CD14-positive monocyte (primary cell): Measurements from ENCODE around the gene IFT122. TPM values are rescaled to one million over a fixed set of nuclear protein-coding genes. Genes with fewer than 3 reads are reported as not detected.

Experiments
- DNase-seq, 3 donors: peaks; one replicate each; pipeline ENCODE4 v3.0.0-alpha.2; 2011 to 2022
- H2AFZ ChIP-seq: 2 replicates; pipeline ENCODE4 v1.6.0; 2012; ENCODE audit warnings: mild to moderate bottlenecking, low read depth, low read length, inconsistent platforms; ENCODE audit not compliant: insufficient read depth, poor library complexity, severe bottlenecking
- H3K27ac ChIP-seq, 2 donors: 1 replicate in 1 of 2; 2 replicates in 1 of 2; pipeline ENCODE4 v1.5.1; 2012 to 2013; ENCODE audit warnings: low read length in 2 of 2, control low read depth in 1 of 2, inconsistent platforms in 1 of 2, low read depth in 1 of 2, mild to moderate bottlenecking in 1 of 2
- H3K27me3 ChIP-seq, 2 donors: one replicate each; pipeline versions ENCODE4 v1.6.0 to v1.6.1; 2011 to 2013; ENCODE audit warnings: low read length in 2 of 2; ENCODE audit not compliant: control insufficient read depth in 2 of 2, insufficient read depth in 2 of 2
- H3K36me3 ChIP-seq, 2 donors: replicated peaks in 1 of 2; 1 replicate in 1 of 2; 2 replicates in 1 of 2; pipeline versions ENCODE4 v1.5.1 to v1.6.1; 2012 to 2013; ENCODE audit warnings: low read length in 2 of 2, control low read depth in 1 of 2, inconsistent platforms in 1 of 2, mild to moderate bottlenecking in 1 of 2; ENCODE audit not compliant: insufficient read depth in 2 of 2, control insufficient read depth in 1 of 2
- H3K4me1 ChIP-seq, 2 donors: 1 replicate in 1 of 2; 2 replicates in 1 of 2; pipeline versions ENCODE4 v1.5.1 to v1.6.1; 2012 to 2013; ENCODE audit warnings: low read length in 2 of 2, control low read depth in 1 of 2, inconsistent platforms in 1 of 2, mild to moderate bottlenecking in 1 of 2, moderate library complexity in 1 of 2; ENCODE audit not compliant: insufficient read depth in 2 of 2, control insufficient read depth in 1 of 2
- H3K4me2 ChIP-seq: replicated peaks from 2 replicates; pipeline ENCODE3; 2012; ENCODE audit warnings: low read length, moderate library complexity, mild to moderate bottlenecking; ENCODE audit not compliant: poor library complexity, severe bottlenecking; ENCODE audit errors: extremely low read depth
- H3K4me3 ChIP-seq, 3 experiments: fragments of 200-600 bp in 1 of 3; sonication (generic) in 1 of 3; replicated peaks in 1 of 3; 1 replicate in 2 of 3; 2 replicates in 1 of 3; pipeline ENCODE4 v1.5.1; 2011 to 2013; ENCODE audit warnings: low read length in 3 of 3, mild to moderate bottlenecking in 3 of 3, control low read depth in 2 of 3, low read depth in 2 of 3, inconsistent platforms in 1 of 3, moderate library complexity in 1 of 3
- H3K79me2 ChIP-seq: 2 replicates; pipeline ENCODE4 v1.6.0; 2012; ENCODE audit warnings: mild to moderate bottlenecking, control low read depth, inconsistent platforms, low read length, moderate library complexity; ENCODE audit not compliant: insufficient read depth
- H3K9ac ChIP-seq: 2 replicates; pipeline ENCODE4 v1.6.0; 2017; ENCODE audit warnings: low read length, mild to moderate bottlenecking; ENCODE audit not compliant: insufficient read depth, poor library complexity, severe bottlenecking
- H3K9me3 ChIP-seq, 2 donors: replicated peaks in 1 of 2; 1 replicate in 1 of 2; 2 replicates in 1 of 2; pipeline versions ENCODE4 v1.5.1 to v1.6.1; 2012 to 2013; ENCODE audit warnings: low read length in 2 of 2, control low read depth in 1 of 2; ENCODE audit not compliant: control insufficient read depth in 1 of 2, insufficient read depth in 1 of 2
- H4K20me1 ChIP-seq: 2 replicates; pipeline ENCODE4 v1.6.0; 2012; ENCODE audit warnings: mild to moderate bottlenecking, low read length, control low read depth, moderate library complexity; ENCODE audit not compliant: insufficient read depth
- H3K27ac Mint-ChIP-seq, 7 donors: one replicate each; pipeline ENCODE4 v1.8.0; 2020; ENCODE audit warnings: mild to moderate bottlenecking in 7 of 7, mixed read lengths in 7 of 7, moderate library complexity in 6 of 7, inconsistent platforms in 2 of 7
- H3K27me3 Mint-ChIP-seq, 3 donors: one replicate each; pipeline ENCODE4 v1.8.0; 2021 to 2022; ENCODE audit warnings: low read depth in 3 of 3, mild to moderate bottlenecking in 3 of 3, mixed read lengths in 3 of 3, moderate library complexity in 3 of 3, inconsistent platforms in 1 of 3
- H3K36me3 Mint-ChIP-seq, 2 donors: one replicate each; pipeline ENCODE4 v1.8.0; 2020; ENCODE audit warnings: mixed read lengths in 2 of 2, inconsistent platforms in 1 of 2, mild to moderate bottlenecking in 1 of 2
- H3K4me1 Mint-ChIP-seq: one replicate; pipeline ENCODE4 v1.8.0; 2020; ENCODE audit warnings: mild to moderate bottlenecking, mixed read lengths
- H3K4me3 Mint-ChIP-seq, 2 donors: one replicate each; pipeline ENCODE4 v1.8.0; 2020; ENCODE audit warnings: mild to moderate bottlenecking in 2 of 2, mixed read lengths in 2 of 2, moderate library complexity in 1 of 2
- H3K9me3 Mint-ChIP-seq, 7 donors: one replicate each; pipeline ENCODE4 v1.8.0; 2020 to 2022; ENCODE audit warnings: mixed read lengths in 7 of 7, mild to moderate bottlenecking in 6 of 7, moderate library complexity in 6 of 7, inconsistent platforms in 2 of 7
- WGBS: methylation state at CpG from one replicate; pipeline ENCODE4 v1.1.5; 2013; ENCODE audit warnings: missing lambda C conversion rate; ENCODE audit not compliant: insufficient coverage; 5-methylcytosine and 5-hydroxymethylcytosine counted together
- intact Hi-C, 2 donors: fragments of 100-400 bp; cut with micrococcal nuclease; formaldehyde crosslinking; loops; one replicate each; pipeline versions ENCODE4 v1.15.0 to v1.15.1; 2023
- polyA plus RNA-seq, 3 donors: library from polyadenylated mRNA; depleted of rRNA in 1 of 3; unstranded in 2 of 3; stranded (reverse) in 1 of 3; fragments of 300-500 nt in 2 of 3; fragments of >200 nt in 1 of 3; fragmentation: Illumina TruSeq in 2 of 3; gene quantifications; 1 replicate in 2 of 3; 2 replicates in 1 of 3; pipeline ENCODE4 v1.2.3, GENCODE V29; 2012 to 2021
- TF ChIP-seq, protein P1 (sequence below): fragments of 200-600 bp; IDR thresholded peaks from one replicate; pipeline ENCODE4 v1.8.0; 2022; ENCODE audit warnings: antibody characterized with exemption, mild to moderate bottlenecking

Gene IFT122
- polyA plus RNA-seq, 3 donors: 3.3 to 12.2 (median 3.6) TPM

DNA sequence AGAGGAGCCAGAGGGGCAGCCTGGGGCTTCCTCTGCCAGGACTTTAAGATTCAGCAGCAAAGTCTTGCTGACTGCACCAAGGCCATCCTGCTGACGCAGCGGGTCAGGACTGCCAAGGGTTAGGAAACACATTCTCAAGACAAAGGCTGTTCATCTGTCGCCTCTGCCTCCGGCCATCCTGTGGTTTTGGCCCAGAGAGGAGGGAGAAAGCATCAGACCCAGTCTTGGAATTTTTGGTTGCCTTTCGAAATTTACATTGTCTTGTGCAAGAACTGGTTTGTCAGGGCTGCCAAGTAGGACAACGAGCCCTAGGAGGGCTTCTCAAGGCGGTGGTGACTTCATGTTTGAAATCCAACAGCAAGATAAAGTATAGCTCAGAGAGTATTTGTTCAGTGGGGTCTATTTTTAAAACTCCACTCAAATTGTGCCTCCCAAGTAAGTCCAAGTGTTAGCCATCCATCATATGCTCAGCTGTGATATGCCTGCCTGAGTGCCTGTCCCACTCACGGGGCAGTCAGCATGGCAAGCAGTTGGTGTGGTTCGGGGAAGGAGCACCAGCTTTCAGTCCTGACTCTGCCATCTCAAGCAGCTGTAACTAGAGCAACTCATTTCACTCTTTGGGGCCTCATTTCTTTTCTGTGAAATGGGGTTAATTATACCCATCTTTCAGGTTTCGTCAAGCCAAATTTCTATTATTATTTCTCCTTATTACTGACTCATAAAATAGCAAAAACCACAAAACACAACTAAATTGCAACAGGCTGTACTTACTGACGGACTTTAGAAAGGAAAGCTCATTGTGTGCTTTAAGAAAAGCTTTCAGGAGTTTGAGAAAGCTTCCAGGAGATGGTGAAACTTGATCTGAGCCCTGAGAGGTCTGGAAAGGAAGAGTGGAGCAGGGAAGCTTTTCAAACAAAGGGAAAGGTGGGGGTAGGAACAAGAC lies 46.0 kb downstream of the IFT122 start:
- H3K36me3 Mint-ChIP-seq: peaks cover 33 to 39% of the 10 kb centered on the region in 2 donors
- Histone ChIP-seq H3K27ac (peak overlapping the region; percentile 33 to 71), H3K4me2 (peak overlapping the region; percentile 4), H2AFZ (peak overlapping the region; percentile 44), H4K20me1 (no peaks in the 10 kb centered on the region), H3K27me3 (no peaks in the 10 kb centered on the region), H3K36me3 (peaks cover 6 to 32% of the 10 kb centered on the region in 2 donors), H3K9me3 (no peaks in the 10 kb centered on the region), H3K4me3 (no peak overlapping the region), H3K79me2 (no peaks in the 10 kb centered on the region), H3K9ac (no peak overlapping the region), H3K4me1 (peaks cover 54 to 59% of the 10 kb centered on the region in 2 donors)
- intact Hi-C loops: loop anchor here in 1 of 2 donors (5.0 to 10.0 kb wide), 2 partner anchors 336 to 449 kb away; no protein-coding TSS in a partner anchor
- H3K27me3 Mint-ChIP-seq: peaks cover 0 to 1% (median 0%) of the 10 kb centered on the region in 3 donors
- H3K9me3 Mint-ChIP-seq: peaks cover 0 to 3% (median 0%) of the 10 kb centered on the region in 7 donors
- peak; percentile 23 to 81 (median 29) for DNase-seq
- TF ChIP-seq, protein P1, sequence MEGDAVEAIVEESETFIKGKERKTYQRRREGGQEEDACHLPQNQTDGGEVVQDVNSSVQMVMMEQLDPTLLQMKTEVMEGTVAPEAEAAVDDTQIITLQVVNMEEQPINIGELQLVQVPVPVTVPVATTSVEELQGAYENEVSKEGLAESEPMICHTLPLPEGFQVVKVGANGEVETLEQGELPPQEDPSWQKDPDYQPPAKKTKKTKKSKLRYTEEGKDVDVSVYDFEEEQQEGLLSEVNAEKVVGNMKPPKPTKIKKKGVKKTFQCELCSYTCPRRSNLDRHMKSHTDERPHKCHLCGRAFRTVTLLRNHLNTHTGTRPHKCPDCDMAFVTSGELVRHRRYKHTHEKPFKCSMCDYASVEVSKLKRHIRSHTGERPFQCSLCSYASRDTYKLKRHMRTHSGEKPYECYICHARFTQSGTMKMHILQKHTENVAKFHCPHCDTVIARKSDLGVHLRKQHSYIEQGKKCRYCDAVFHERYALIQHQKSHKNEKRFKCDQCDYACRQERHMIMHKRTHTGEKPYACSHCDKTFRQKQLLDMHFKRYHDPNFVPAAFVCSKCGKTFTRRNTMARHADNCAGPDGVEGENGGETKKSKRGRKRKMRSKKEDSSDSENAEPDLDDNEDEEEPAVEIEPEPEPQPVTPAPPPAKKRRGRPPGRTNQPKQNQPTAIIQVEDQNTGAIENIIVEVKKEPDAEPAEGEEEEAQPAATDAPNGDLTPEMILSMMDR: no peak
- H3K4me1 Mint-ChIP-seq: peaks cover 58% of the 10 kb centered on the region
- no peak overlapping the region for H3K4me3 Mint-ChIP-seq
- peak overlapping the region; percentile 25 to 90 (median 77) for H3K27ac Mint-ChIP-seq
- WGBS: 20% methylated on average over 8 of the region's 11 CpGs

DNA sequence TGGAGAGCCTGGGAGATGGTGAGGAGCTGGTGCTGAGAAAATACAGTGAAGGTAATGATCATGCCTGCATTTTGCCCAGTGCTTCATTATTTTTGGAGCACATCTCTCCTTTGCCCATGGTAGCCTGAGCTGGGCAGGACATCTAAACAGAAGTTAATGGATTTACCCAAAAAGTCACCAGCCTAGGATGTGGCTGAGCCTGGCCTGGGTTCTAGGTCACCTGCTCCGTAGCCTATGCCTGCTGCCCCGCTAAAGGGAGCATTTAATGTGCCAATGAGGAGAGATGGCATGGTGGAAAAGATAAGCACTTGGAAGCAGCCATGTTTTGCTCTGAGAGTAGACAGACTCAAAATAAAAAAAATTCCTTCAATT lies 46.6 kb downstream of the IFT122 start:
- Mint-ChIP-seq H3K4me3 (no peak overlapping the region), H3K27ac (peak overlapping the region; percentile 25 to 90 (median 58)), H3K4me1 (peaks cover 62% of the 10 kb centered on the region), H3K9me3 (peaks cover 0 to 3% (median 0%) of the 10 kb centered on the region in 7 donors), H3K36me3 (peaks cover 30 to 36% of the 10 kb centered on the region in 2 donors), H3K27me3 (peaks cover 0 to 1% (median 0%) of the 10 kb centered on the region in 3 donors)
- Histone ChIP-seq H3K27ac (peak overlapping the region in 1 of 2 donors; percentile 71), H3K4me2 (peak overlapping the region; percentile 4), H3K4me3 (no peak overlapping the region), H3K27me3 (no peaks in the 10 kb centered on the region), H3K9ac (no peak overlapping the region), H4K20me1 (no peaks in the 10 kb centered on the region), H3K36me3 (peaks cover 5 to 28% of the 10 kb centered on the region in 2 donors), H2AFZ (peak overlapping the region; percentile 44), H3K4me1 (peaks cover 54 to 59% of the 10 kb centered on the region in 2 donors), H3K9me3 (no peaks in the 10 kb centered on the region), H3K79me2 (no peaks in the 10 kb centered on the region)
- WGBS: 100% methylated on average over 1 of the region's 2 CpGs
- DNase-seq: no peak
- intact Hi-C loops: loop anchor here in 1 of 2 donors (5.0 to 10.0 kb wide), 2 partner anchors 336 to 448 kb away; no protein-coding TSS in a partner anchor
- TF ChIP-seq, protein P1: no peak
